ENCODE measurements around the gene CATSPER2.
"Not testable (repeated sequence)": the region's sequence is repeated elsewhere in the genome, so short reads cannot be mapped to it uniquely, and the experiment has no call there.

CATSPER2 gene

DNA sequence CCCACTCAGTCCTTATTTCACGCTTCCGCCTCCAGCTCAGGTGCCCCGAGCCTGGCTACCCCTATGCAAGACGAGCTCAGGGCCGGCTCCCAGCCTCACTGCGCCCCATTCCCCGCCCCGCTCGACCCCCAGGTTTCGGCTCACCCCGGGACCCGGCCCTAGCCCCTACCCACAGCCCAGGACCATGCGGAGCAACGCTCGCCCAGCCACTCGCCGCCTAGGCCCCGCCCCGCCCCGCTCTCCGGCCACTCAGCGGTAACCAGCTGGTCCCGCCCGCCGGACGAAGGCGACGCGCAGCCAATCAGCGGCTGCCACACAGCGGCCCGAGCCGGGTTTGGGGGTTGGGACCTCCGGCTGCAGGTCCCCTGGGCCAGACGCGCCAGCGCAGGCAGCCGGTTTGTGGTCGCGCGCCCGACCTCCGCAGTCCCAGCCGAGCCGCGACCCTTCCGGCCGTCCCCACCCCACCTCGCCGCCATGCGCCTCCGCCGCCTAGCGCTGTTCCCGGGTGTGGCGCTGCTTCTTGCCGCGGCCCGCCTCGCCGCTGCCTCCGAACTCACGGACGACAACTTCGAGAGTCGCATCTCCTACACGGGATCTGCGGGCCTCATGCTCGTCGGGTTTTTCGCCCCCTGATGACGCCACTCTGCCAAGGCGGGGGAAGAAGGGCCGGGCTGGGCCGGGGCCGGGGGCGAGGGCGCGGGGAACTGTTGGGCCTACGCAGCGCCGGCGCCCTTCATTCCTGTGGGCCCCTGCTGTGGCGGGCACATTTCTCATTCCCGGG is at the start of gene CATSPER2:
Gene CATSPER2 (minus strand): TSS at position 196 of the 781 bp plus-strand sequence. CDS start 783 bp downstream, outside the sequence.
- no peak for DNase-seq

DNA sequence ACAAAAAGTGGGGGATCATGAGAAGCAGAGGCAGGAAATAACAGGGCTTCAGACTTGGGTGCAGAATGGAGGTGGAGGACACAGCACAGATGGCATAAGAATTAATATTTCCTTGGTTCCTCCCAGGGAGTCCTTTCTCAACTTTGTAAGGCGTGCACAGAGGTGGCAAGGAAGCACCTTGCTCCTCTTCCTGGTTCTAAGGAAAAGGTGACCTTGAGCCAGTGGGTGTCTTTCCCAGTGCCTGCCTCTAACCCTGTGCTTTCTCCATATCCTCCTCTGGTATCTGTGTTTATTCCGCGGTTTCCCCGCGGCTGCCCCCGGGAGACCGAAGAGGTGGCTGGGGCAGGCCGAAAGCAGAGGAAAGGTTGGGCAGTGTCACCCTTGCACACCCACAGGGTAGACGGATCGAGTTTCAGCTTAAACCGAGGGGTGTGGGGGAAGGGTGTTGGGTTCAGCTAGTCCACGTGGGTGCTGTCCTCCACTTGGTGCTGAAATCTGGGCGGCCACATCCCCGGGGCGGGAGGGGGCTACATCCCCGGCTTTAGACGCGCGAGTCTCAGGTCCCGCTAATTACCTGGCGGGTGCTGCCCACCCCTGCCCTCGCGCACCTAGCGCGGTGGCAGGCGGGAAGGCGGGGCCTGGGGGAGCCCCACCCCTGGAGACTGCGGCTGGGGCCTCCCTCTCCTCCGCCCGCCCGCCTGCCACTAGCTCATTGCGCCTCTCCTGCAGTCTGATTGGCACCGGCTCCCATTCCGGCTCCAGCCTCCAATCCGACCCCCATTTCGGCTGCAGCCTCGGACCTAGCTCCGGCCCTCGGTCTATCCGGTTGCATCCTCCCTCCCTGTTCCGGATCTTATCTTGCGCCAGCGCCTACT is 44.7 kb upstream of the CATSPER2 start, which contains the start of gene CKMT1A:
Gene CKMT1A (plus strand): TSS at position 712 of the 875 bp plus-strand sequence. CDS start 192 bp downstream, outside the sequence.
- not testable (repeated sequence) for DNase-seq

- not testable (repeated sequence) for DNase-seq
Measured at GRCh38 chr15:43692679-43693078, 44.0 kb upstream of the CATSPER2 start.

GRCh38 chr15:43689604-43690301 is 41.1 kb upstream of the CATSPER2 start:
- DNase-seq, result not testable (repeated sequence)

GRCh38 chr15:43674175-43674574 is 25.5 kb upstream of the CATSPER2 start:
- DNase-seq, result not testable (repeated sequence)

- DNase-seq, result not testable (repeated sequence)
Measured at GRCh38 chr15:43666177-43666576, 17.5 kb upstream of the CATSPER2 start.

- not testable (repeated sequence) for DNase-seq
Measured at GRCh38 chr15:43663333-43663732, 14.7 kb upstream of the CATSPER2 start.

DNA sequence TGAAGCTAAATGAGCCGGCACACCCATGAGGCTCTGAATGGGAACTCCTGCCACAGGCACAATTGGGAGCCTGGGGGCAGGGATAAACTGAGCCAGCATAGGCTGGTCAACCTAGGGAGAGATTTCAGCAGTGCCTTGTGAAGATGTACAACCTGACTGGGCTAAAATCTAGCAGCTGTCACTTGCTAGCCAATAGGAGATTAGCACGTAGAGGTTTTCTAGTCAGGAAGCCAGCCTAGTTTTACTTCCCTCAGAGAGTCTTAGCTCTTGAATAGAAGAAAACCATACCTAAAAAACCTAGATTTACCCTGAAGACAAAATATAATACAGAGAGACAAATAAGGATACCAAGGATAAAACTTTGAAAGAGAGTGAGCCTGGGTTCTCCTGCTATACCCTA is 13.6 kb upstream of the CATSPER2 start:
- DNase-seq, result not testable (repeated sequence)

DNA sequence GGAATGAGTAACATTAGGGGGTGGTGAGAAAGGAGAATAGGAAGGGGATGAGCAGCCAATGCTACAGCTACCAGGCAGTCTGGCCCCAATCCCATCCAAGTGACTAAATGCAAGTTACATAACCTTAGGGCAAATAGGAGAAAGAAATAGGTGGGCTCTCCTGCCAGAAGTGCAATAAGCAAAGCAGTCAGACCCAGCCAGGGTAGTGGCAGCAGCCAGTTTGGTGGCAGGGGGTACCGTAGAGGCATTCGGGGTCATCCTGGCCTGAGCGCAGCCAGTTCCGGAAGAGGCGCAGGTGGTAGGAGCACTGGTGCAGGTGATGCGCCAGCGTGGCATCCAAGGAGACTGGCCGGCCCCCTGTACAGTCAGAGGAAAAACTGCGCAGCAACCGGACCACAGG is 11.1 kb upstream of the CATSPER2 start:
- DNase-seq, result not testable (repeated sequence)

DNA sequence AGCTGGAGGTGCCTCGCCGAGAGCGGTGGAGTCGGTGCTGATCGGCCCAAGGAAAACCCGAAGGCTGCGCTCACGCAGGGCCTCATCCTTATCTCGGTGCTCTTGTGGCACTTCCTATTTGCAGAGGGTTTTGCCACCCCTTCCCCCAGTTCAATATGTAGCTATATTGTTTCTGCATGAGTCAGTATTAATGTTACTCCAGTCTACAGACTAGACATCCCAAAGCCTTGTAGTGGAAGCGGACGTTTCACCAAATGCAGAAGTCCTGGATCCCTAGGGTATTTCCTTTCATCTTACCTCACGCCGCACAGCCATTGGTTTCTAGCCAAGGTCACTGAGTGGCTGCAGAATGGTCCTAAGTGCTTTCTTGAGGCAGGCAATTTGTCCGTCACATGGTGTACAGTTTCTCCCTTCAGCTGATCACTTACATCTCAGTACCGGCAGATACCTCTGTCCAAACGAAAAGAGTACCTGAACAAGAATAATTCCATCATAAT is 834 bp upstream of the CATSPER2 start:
- not testable (repeated sequence) for DNase-seq

DNA sequence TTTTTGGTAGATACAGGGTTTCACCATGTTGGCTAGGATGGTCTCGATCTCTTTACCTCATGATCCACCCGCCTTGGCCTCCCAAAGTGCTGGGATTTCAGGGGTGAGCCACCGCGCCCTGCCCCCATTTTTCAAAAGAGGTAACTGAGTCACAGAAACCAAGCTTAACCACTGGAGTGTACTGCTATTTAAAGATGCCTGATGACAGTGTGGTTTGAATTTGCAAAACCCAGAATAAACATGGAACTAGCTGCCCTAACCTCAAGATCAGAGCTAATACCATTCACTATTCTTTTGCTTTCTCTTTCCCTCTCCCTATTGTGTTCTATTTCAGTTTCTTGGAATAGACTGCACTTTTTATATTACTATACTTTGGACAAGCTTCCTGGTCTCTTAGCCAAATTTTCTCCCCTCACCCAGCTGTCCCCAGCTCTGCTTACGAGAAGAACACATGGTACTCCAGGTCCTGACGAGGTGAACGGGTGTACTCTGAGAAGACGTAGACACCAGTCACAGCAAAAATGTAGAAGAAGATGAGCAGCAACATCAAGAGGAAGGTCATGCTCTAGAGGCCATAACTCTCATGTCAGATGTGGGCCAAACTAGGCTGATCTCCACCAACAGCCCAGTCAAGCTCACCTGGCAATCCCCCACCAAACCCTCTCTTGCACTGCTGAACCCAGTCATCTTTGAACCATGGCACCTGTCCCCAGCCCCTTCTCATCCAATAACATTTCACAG is 10.0 kb downstream of the CATSPER2 start:
- not testable (repeated sequence) for DNase-seq

DNA sequence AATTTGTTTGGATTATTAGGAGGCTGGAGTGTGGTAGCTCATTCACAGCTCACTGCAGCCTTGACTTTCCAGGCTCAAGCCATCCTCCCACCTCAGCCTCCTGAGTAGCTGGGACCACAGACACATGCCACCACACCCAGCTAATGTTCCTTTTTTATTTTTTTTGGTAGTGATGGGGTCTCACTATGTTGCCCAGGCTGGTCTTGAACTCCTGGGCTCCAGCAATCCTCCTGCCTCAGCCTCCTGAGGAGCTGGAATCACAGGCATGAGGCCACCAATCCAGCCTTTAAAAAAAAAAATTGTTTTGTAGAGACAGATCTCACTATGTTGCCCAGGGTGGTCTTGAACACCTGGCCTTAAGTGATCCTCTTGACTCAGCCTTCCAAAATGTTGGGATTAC is 21.7 kb downstream of the CATSPER2 start:
- DNase-seq, result not testable (repeated sequence)

GRCh38 chr15:43625106-43625505 is 23.5 kb downstream of the CATSPER2 start:
- DNase-seq, result no peak

DNA sequence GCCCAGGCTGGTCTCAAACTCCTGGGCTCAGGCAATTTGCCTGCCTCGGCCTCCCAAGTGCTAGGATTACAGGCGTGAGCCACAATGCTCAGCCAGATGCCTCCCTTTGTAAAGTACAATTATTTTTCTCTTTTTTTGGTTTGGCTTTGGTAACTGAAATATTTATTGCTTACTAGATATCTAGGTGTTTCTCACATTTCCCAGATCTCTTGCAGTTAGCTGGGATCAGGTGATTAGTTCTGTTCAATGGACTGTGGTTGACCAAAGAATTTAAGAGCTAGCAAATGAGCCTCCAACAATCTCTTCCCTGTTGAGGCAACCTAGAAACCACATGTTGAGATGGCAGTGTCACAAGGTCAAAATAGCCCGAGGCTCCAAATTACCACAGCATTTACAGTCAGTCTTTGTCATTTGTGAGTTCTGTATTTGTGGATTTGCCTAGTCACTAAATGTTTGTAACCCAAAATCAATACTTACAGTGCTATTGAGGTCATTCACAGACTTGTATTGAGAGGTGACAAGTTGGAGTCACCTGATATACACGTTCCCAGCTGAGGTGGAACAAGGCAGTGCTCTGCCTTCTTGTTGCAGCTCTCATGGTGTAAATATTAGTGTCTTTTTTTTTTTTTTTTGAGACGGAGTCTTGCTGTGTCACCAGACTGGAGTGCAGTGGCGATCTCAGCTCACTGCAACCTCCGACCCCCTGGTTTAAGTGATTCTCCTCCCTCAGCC is 26.4 kb downstream of the CATSPER2 start:
- DNase-seq, result not testable (repeated sequence)

DNA sequence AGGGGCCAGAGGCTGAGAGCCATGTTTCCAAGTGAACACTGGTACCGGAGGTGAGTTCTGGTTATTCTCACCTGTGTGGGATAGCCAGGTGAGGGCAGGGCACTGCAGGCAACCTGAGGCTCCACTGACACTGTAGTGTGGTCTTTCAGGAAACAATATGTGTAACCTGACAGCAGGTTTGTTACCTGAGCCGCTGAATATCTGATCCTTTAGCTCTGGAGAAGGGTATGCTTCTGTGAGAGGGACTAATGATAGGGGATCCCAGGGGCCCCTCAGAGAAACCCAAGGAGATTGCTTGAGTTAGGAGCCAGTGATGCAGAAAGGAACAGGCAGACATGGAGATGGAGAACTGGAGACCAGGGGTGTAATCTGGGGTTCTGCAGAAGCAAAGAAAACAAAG is 29.9 kb downstream of the CATSPER2 start, which contains the start of gene STRC:
Gene STRC (minus strand): TSS at position 101 of the 400 bp plus-strand sequence. CDS start 78 bp downstream, at position 23.
- not testable (repeated sequence) for DNase-seq

GRCh38 chr15:43617750-43618149 is 30.9 kb downstream of the CATSPER2 start:
- not testable (repeated sequence) for DNase-seq

GRCh38 chr15:43602233-43602632 is 46.4 kb downstream of the CATSPER2 start:
- not testable (repeated sequence) for DNase-seq

DNA sequence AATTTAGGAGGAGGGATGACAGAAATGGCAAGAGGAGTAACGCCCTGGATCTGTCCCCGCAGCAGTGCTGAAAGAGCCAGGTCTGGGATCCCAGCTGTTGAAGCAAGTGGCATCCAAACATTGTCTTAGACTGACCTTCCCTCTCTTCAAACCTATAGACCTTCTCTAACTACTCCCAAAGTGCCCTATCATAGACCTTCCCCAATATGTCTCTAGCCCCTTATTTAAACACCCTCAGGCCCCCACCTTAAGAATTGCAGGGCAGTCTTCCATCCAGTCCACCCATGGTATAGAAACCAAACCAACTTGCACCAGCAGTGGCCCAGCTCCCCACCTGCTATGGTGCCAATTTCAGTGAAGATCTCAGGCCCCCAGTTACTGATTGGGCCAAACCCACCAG is 48.4 kb downstream of the CATSPER2 start:
- DNase-seq, result not testable (repeated sequence)

- not testable (repeated sequence) for DNase-seq
Measured at GRCh38 chr15:43599131-43599530, 49.5 kb downstream of the CATSPER2 start.

DNA sequence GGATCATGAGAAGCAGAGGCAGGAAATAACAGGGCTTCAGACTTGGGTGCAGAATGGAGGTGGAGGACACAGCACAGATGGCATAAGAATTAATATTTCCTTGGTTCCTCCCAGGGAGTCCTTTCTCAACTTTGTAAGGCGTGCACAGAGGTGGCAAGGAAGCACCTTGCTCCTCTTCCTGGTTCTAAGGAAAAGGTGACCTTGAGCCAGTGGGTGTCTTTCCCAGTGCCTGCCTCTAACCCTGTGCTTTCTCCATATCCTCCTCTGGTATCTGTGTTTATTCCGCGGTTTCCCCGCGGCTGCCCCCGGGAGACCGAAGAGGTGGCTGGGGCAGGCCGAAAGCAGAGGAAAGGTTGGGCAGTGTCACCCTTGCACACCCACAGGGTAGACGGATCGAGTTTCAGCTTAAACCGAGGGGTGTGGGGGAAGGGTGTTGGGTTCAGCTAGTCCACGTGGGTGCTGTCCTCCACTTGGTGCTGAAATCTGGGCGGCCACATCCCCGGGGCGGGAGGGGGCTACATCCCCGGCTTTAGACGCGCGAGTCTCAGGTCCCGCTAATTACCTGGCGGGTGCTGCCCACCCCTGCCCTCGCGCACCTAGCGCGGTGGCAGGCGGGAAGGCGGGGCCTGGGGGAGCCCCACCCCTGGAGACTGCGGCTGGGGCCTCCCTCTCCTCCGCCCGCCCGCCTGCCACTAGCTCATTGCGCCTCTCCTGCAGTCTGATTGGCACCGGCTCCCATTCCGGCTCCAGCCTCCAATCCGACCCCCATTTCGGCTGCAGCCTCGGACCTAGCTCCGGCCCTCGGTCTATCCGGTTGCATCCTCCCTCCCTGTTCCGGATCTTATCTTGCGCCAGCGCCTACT is 55.1 kb downstream of the CATSPER2 start, which contains the start of gene CKMT1B:
Gene CKMT1B (plus strand): TSS at position 700 of the 863 bp plus-strand sequence. CDS start 192 bp downstream, outside the sequence.
- not testable (repeated sequence) for DNase-seq

All from NCI-H748 treated with DMSO at 0.1 percent for 48 hours (cell line).